T-cell (primary cell): ENCODE results near the gene CUTA. TPM values are rescaled to one million over a fixed set of nuclear protein-coding genes. Genes with fewer than 3 reads are reported as not detected.

Experiments
- ATAC-seq, 4 experiments: fragments of 200-7000 bp in 3 of 4; fragments of 150-1000 bp in 1 of 4; cut with Tn5 transposase; replicated peaks in 1 of 4; 1 replicate in 3 of 4; 2 replicates in 1 of 4; pipeline ENCODE4 v1.10.0; 2021; ENCODE audit warnings: moderate library complexity in 3 of 4, mild to moderate bottlenecking in 2 of 4, moderate number of reproducible peaks in 1 of 4
- CTCF ChIA-PET, 2 donors: fragments of 300-600 bp; sonication (Branson Sonifier 250); formaldehyde crosslinking; loops; one replicate each; lab custom pipeline; 2022; ENCODE audit warnings: antibody characterized with exemption in 2 of 2; lab: Charles Lee
- POLR2A ChIA-PET, 2 donors: fragments of 300-600 bp; sonication (Branson Sonifier 250); formaldehyde crosslinking; loops; one replicate each; lab custom pipeline; 2022; ENCODE audit warnings: antibody characterized with exemption in 2 of 2; lab: Charles Lee
- DNase-seq, 35 experiments: peaks; one replicate each; pipeline versions ENCODE4 v3.0.0 to v3.0.0-alpha.2; 2013 to 2023
- H3K27ac ChIP-seq: one replicate; pipeline ENCODE4 v1.5.1; 2013; ENCODE audit warnings: low read length
- H3K27me3 ChIP-seq, 2 experiments: replicated peaks in 1 of 2; 1 replicate in 1 of 2; 2 replicates in 1 of 2; pipeline versions ENCODE4 v1.6.1 to v1.7.0; 2013; ENCODE audit warnings: low read length in 1 of 2, mixed read lengths in 1 of 2; ENCODE audit not compliant: control insufficient read depth in 2 of 2, insufficient read depth in 2 of 2; ENCODE audit errors: extremely low read depth in 1 of 2
- H3K36me3 ChIP-seq, 2 donors: 1 replicate in 1 of 2; 2 replicates in 1 of 2; pipeline versions ENCODE4 v1.6.1 to v1.7.0; 2013; ENCODE audit warnings: low read length in 1 of 2; ENCODE audit not compliant: control insufficient read depth in 2 of 2, insufficient read depth in 1 of 2; ENCODE audit errors: extremely low read depth in 1 of 2
- H3K4me1 ChIP-seq, 2 experiments: 1 replicate in 1 of 2; 2 replicates in 1 of 2; pipeline versions ENCODE4 v1.6.1 to v1.7.0; 2013; ENCODE audit warnings: low read length in 2 of 2, mixed read lengths in 1 of 2; ENCODE audit not compliant: insufficient read depth in 2 of 2, control insufficient read depth in 1 of 2; ENCODE audit errors: extremely low read depth in 1 of 2
- H3K4me3 ChIP-seq, 2 donors: 1 replicate in 1 of 2; 2 replicates in 1 of 2; pipeline versions ENCODE4 v1.5.1 to v1.7.0; 2013; ENCODE audit warnings: mild to moderate bottlenecking in 2 of 2, low read length in 1 of 2, moderate library complexity in 1 of 2; ENCODE audit not compliant: control insufficient read depth in 1 of 2; ENCODE audit errors: extremely low read depth in 1 of 2
- H3K9me3 ChIP-seq: 2 replicates; pipeline ENCODE4 v1.7.0; 2013
- H3K27ac Mint-ChIP-seq, 2 donors: one replicate each; pipeline ENCODE4 v1.8.0; 2020 to 2021; ENCODE audit warnings: mild to moderate bottlenecking in 2 of 2, mixed read lengths in 2 of 2
- H3K27me3 Mint-ChIP-seq, 2 donors: one replicate each; pipeline ENCODE4 v1.8.0; 2021 to 2022; ENCODE audit warnings: mixed read lengths in 2 of 2
- H3K36me3 Mint-ChIP-seq: one replicate; pipeline ENCODE4 v1.8.0; 2021; ENCODE audit warnings: mixed read lengths
- H3K4me1 Mint-ChIP-seq, 3 donors: one replicate each; pipeline ENCODE4 v1.8.0; 2020 to 2022; ENCODE audit warnings: mixed read lengths in 3 of 3, mild to moderate bottlenecking in 1 of 3
- H3K4me3 Mint-ChIP-seq, 3 donors: one replicate each; pipeline ENCODE4 v1.8.0; 2020 to 2022; ENCODE audit warnings: mild to moderate bottlenecking in 3 of 3, mixed read lengths in 3 of 3, moderate library complexity in 3 of 3
- H3K9me3 Mint-ChIP-seq, 3 donors: one replicate each; pipeline ENCODE4 v1.8.0; 2020 to 2022; ENCODE audit warnings: mixed read lengths in 3 of 3
- WGBS: methylation state at CpG from one replicate; pipeline ENCODE4 v1.1.5; 2013; ENCODE audit warnings: missing lambda C conversion rate; ENCODE audit not compliant: insufficient coverage; 5-methylcytosine and 5-hydroxymethylcytosine counted together
- total RNA-seq, 35 experiments: library from RNA in 6 of 35; stranded (reverse) in 6 of 35; fragments of 120-200 nt in 1 of 35; gene quantifications; one replicate each; pipeline versions ENCODE4 v1.2.1 to v1.2.4 and lab custom pipeline; 2013 to 2026

Gene CUTA
- total RNA-seq, 5 donors from 2014 or later (not counting 1 experiment from before 2014, with no cell fraction given), result 169 to 184 (median 176) TPM

DNA sequence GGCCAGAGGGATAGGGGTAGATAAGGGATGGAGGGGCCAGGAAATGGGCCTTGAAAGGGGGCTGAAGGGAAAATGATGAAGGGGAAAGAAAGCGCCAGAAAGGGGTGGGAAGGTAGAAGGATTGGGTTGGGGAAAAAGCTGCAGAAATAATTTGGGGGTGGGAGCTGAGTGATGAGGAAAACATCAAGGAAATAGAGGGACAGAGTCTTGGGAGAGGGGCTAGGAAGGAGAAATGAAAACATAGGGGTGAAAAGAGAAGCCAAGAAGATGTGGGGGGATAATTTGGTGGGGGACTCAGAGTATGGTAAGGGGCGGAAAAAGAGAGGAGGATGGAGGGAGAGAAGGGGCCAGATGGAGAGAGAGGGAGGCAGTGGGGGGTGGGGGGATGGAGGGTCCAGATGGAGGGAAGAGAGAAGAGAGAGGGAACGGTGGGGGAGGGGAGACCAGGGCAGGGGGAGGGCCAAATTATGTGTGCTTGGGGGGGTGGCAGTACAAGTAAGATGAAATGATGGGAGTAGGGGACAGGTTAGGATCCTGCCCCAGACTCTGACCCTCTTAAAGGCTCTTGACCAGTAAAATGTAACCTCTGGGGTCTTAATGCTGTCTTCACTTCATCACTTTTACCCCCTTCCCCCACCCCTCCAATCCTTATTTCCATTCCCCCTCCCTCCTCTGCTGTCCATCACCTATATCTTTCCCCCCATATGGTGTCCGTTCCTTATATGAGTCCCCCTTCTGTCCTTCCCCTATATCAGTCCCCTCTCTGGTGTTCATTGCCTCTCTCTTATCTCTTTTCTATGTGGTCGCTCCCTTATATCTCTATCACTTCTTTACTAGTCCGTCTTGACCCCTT, 2.8 kb upstream of the CUTA start:
- H3K27me3 ChIP-seq, result no peaks in the 10 kb centered on the region
- H3K9me3 ChIP-seq, result no peaks in the 10 kb centered on the region
- H3K9me3 Mint-ChIP-seq, result no peaks in the 10 kb centered on the region
- H3K36me3 ChIP-seq, result peaks cover 0 to 13% of the 10 kb centered on the region in 2 donors
- DNase-seq, result no peak
- H3K4me1 Mint-ChIP-seq, result peaks cover 59 to 83% (median 74%) of the 10 kb centered on the region in 3 donors
- peaks cover 7% of the 10 kb centered on the region for H3K36me3 Mint-ChIP-seq
- ChIA-PET CTCF (no interaction called here), POLR2A (no interaction called here)
- peaks cover 29 to 60% of the 10 kb centered on the region in 2 experiments for H3K4me1 ChIP-seq
- H3K27me3 Mint-ChIP-seq, result no peaks in the 10 kb centered on the region
- no peak overlapping the region for H3K4me3 ChIP-seq
- peak overlapping the region; percentile 31 to 58 for H3K27ac Mint-ChIP-seq
- WGBS, result 95% methylated on average over 4 of the region's 6 CpGs
- ATAC-seq, result no peak
- peak overlapping the region in 1 of 3 donors; percentile 94 for H3K4me3 Mint-ChIP-seq
- no peak overlapping the region for H3K27ac ChIP-seq

DNA sequence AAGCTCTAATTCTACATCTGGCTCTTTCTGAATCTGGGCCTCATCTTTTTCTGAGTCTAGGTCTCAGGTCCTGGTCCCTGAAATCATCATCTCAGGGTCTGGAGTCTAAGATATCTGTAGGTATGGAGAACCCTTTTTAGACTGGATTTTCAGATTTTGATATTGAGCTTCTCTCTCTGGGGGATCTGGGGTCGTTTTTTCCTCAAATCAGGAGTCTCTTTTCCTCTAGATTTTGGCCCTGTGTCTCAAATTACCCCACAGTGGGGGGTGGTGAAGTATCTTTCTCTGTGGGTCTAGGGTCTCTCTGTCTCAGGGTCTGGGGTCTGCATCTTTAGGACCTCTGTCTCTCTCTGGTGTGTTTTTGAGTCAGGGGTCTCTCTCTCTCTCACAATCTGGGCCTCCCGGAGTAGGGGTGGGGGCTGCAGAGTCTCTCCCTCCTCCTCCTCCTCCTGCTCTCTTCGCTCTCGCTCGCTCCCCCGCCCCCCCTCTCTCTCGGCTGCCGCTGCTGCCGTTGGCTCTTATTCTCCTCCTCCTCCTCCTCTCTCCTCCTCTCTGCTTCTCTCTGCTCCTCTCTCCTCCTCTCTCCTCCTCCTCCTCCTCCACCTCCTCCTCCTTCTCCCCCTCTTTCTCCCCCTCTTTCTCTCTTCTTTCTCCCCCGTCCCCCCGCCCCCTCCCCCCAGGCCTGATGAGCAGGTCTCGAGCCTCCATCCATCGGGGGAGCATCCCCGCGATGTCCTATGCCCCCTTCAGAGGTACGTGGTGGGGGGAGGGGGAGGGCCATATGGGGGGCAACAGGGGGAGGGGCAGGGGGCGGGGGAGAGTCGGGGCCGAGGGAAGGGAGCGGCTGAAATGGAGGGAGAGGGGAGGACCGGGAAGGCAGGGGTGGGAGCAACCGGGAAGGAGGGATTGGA, 1.9 kb upstream of the CUTA start, which contains the start of gene SYNGAP1:
TSS of gene SYNGAP1 (plus strand) at position 486 of the 911 bp plus-strand sequence. CDS start at position 686, 200 bp downstream.
- peak within 1 kb of the TSS; percentile 18 to 58 for H3K4me3 ChIP-seq
- ATAC-seq, result no peak
- H3K36me3 Mint-ChIP-seq, result peaks cover 13% of the 10 kb centered on the region
- ChIA-PET CTCF (interaction anchor here in 1 of 2 donors (1.1 kb wide), 1 partner anchor 29 kb away, joined by 3 read pairs; no protein-coding TSS in a partner anchor), POLR2A (interaction anchor here in 1 of 2 donors (0.6 to 1.2 kb wide), 3 partner anchors 107 to 151 kb away, joined by 3 to 4 read pairs (median 3); no protein-coding TSS in a partner anchor)
- H3K27ac Mint-ChIP-seq, result peak within 1 kb of the TSS; percentile 96 to 99
- WGBS, result 4% methylated on average over 5 of the region's 22 CpGs
- H3K27me3 Mint-ChIP-seq, result no peaks in the 10 kb centered on the region
- H3K27me3 ChIP-seq, result no peaks in the 10 kb centered on the region
- peaks cover 59 to 84% (median 74%) of the 10 kb centered on the region in 3 donors for H3K4me1 Mint-ChIP-seq
- H3K4me3 Mint-ChIP-seq, result peak within 1 kb of the TSS; percentile 92 to 94 (median 94)
- no peaks in the 10 kb centered on the region for H3K9me3 ChIP-seq
- peaks cover 24 to 62% of the 10 kb centered on the region in 2 experiments for H3K4me1 ChIP-seq
- peak in 18 of 35 experiments; percentile 14 to 57 (median 45) for DNase-seq
- peak within 1 kb of the TSS; percentile 98 for H3K27ac ChIP-seq
- peaks cover 0 to 21% of the 10 kb centered on the region in 2 donors for H3K36me3 ChIP-seq
- H3K9me3 Mint-ChIP-seq, result no peaks in the 10 kb centered on the region

DNA sequence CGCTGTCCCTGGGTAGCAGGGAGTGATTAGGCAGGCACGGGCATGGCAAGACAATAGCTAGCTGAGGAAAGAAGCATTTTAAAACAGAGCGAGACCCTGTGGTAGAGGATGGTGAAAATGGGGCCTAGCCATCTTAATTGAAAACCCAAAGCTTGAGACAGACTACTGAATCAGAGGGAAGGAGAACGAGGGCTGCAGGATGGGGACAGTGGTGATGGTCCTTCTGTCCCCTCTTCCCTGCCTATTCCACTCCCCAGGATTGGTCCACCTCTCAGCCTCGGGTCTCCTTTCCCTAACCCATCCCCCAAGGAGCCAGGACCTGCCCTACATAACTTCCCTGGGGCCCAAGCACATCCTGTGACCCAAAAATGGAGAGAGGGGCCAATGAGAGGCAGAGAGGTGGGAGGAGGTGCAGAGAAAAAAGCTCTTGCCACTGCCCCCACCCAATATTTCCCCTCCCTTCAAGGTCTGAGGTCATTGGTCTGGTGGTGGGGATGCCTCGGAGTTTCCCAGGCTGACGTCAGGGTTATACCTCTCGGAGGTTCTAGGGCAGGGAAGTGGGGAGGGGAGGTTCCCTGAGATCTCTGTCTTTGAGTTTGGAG, 884 bp upstream of the CUTA start:
- WGBS, result 39% methylated on average over 6 of the region's 8 CpGs
- peaks cover 23 to 65% of the 10 kb centered on the region in 2 experiments for H3K4me1 ChIP-seq
- peak overlapping the region; percentile 96 to 99 for H3K27ac Mint-ChIP-seq
- ATAC-seq (no peak), DNase-seq (peak in 25 of 35 experiments; percentile 30 to 83 (median 51))
- peak overlapping the region; percentile 58 to 86 for H3K4me3 ChIP-seq
- H3K27ac ChIP-seq, result peak overlapping the region; percentile 98
- H3K27me3 Mint-ChIP-seq, result no peaks in the 10 kb centered on the region
- H3K4me3 Mint-ChIP-seq, result peak overlapping the region; percentile 92 to 94 (median 94)
- H3K27me3 ChIP-seq, result no peaks in the 10 kb centered on the region
- no peaks in the 10 kb centered on the region for H3K9me3 Mint-ChIP-seq
- H3K4me1 Mint-ChIP-seq, result peaks cover 59 to 84% (median 72%) of the 10 kb centered on the region in 3 donors
- H3K9me3 ChIP-seq, result no peaks in the 10 kb centered on the region
- peaks cover 22% of the 10 kb centered on the region for H3K36me3 Mint-ChIP-seq
- ChIA-PET CTCF (interaction anchor here (1.1 to 1.6 kb wide), 3 partner anchors 11 to 35 kb away, joined by 3 to 12 read pairs (median 3); partner anchors contain the start of gene ZBTB9 (in 1 of the 2)), POLR2A (interaction anchor here in 1 of 2 donors (1.0 to 1.2 kb wide), 2 partner anchors 141 to 152 kb away, joined by 3 read pairs; no protein-coding TSS in a partner anchor)
- peaks cover 0 to 31% of the 10 kb centered on the region in 2 donors for H3K36me3 ChIP-seq

DNA sequence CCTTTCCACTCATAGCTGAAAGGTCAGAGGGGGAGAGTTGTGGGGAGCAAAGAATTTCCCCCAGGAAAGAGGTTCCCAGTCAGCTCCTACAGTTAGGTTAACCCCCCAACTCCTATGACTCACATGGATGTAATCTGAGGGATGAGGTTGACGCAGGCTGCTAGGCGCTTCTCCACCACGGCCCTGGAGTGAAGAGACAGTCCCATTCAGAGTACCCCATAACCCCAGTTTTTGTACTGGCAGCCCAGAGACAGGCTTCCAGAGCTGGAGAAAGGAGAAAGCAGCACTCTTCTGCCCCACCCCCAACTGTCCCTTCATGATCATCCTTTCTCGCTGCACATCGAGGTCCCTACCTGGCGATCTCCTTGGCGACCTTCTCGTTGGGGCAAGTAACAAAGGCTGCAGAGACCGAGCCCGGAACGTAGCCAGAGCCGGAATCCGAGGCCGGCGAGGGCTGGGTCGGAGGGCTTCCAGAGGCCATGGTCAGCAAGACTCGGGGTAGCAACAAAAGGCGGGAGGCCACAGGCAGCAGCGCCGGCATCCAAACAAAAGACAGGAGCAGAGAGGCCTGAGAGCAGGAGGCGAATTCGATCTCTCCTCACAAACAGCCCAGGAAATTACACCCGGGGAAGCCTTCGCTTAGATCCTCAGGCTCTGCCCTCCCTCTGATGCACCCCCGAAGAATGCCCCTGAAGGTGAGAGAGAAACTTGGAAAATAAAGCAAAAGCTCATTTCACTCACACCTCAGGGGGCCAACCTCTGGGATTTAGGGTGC, 592 bp downstream of the CUTA start:
- Mint-ChIP-seq H3K27ac (peak overlapping the region; percentile 96 to 99), H3K9me3 (no peaks in the 10 kb centered on the region), H3K36me3 (peaks cover 34% of the 10 kb centered on the region), H3K4me1 (peaks cover 73 to 88% (median 84%) of the 10 kb centered on the region in 3 donors), H3K4me3 (peak overlapping the region; percentile 92 to 94 (median 94)), H3K27me3 (no peaks in the 10 kb centered on the region)
- Histone ChIP-seq H3K9me3 (no peaks in the 10 kb centered on the region), H3K27me3 (no peaks in the 10 kb centered on the region), H3K27ac (peak overlapping the region; percentile 98), H3K4me3 (peak overlapping the region; percentile 86 to 91), H3K4me1 (peaks cover 23 to 80% of the 10 kb centered on the region in 2 experiments), H3K36me3 (peaks cover 0 to 46% of the 10 kb centered on the region in 2 donors)
- peak in 3 of 35 experiments; percentile 32 to 44 (median 38) for DNase-seq
- ATAC-seq, result no peak
- ChIA-PET CTCF (interaction anchor here in 1 of 2 donors (0.6 to 1.6 kb wide), 3 partner anchors 8 to 27 kb away, joined by 3 to 12 read pairs (median 7); no protein-coding TSS in a partner anchor), POLR2A (interaction anchor here in 1 of 2 donors (0.6 kb wide), 2 partner anchors 13 to 104 kb away, joined by 4 to 5 read pairs; no protein-coding TSS in a partner anchor)
- 0% methylated on average over 14 of the region's 25 CpGs for WGBS

DNA sequence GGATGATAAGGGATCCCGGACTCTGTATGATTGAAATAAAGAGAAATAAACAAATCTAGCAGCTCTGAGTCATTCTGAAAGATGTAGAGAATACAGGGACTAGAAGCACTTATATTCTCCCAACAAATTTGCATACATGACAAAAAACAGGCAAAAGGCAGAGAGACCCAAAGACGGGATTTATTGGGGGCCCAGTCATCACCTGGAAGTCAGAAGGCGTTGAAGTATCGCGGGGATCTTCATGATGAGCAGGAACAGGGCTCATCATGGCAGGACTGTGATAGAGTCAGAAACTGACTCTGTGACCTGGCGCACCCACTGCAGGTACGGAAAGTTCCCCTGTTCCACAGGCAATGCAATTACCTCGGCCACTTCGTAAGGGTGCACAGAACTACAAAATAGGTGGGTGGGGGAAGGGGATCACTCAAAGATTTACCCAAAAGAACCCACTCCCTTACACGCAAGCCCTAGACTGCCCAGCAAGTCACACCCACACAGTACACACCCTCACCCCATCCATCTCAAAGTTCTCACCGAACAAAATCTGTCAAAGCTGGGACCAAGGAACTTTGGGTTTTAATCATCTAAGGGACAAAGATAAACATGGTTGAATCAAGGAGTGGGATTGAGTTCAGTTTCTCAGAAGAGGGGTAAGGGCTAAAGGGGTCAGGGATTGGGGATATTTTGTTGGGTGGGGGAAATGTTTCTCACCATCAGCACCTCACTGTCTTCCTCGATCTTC, 1.4 kb downstream of the CUTA start:
- no peaks in the 10 kb centered on the region for H3K27me3 ChIP-seq
- Mint-ChIP-seq H3K36me3 (peaks cover 35% of the 10 kb centered on the region), H3K27ac (peak overlapping the region; percentile 96 to 99), H3K4me1 (peaks cover 76 to 90% (median 83%) of the 10 kb centered on the region in 3 donors), H3K9me3 (no peaks in the 10 kb centered on the region), H3K27me3 (no peaks in the 10 kb centered on the region), H3K4me3 (peak overlapping the region; percentile 92 to 94 (median 94))
- peak overlapping the region; percentile 86 to 91 for H3K4me3 ChIP-seq
- H3K27ac ChIP-seq, result peak overlapping the region; percentile 98
- peaks cover 23 to 88% of the 10 kb centered on the region in 2 experiments for H3K4me1 ChIP-seq
- POLR2A ChIA-PET, result no interaction called here
- 34% methylated on average over 4 of the region's 12 CpGs for WGBS
- DNase-seq, result peak in 2 of 35 experiments; percentile 15 to 32
- no peaks in the 10 kb centered on the region for H3K9me3 ChIP-seq
- CTCF ChIA-PET, result interaction anchor here in 1 of 2 donors (0.6 to 1.6 kb wide), 3 partner anchors 8 to 26 kb away, joined by 3 to 7 read pairs (median 3); no protein-coding TSS in a partner anchor
- no peak for ATAC-seq
- H3K36me3 ChIP-seq, result peaks cover 0 to 49% of the 10 kb centered on the region in 2 donors
